WERI-Rb-1 (cell line): ENCODE measurements around the gene TSEN54.

Experiments
- DNase-seq: peaks from one replicate; pipeline ENCODE4 v3.0.0-alpha.2; 2020
- H3K27ac ChIP-seq: fragments of 250-450 bp; sonication (Bioruptor Pico); 2 replicates; pipeline ENCODE4 v1.5.1; 2020; ENCODE audit warnings: mild to moderate bottlenecking, moderate library complexity
- H3K27me3 ChIP-seq: fragments of 250-450 bp; sonication (Bioruptor Pico); 2 replicates; pipeline ENCODE4 v1.5.1; 2021; ENCODE audit warnings: mild to moderate bottlenecking, low read depth, moderate library complexity; ENCODE audit not compliant: insufficient read depth, severe bottlenecking
- H3K36me3 ChIP-seq: fragments of 250-450 bp; sonication (Bioruptor Pico); 2 replicates; pipeline ENCODE4 v1.5.1; 2020; ENCODE audit warnings: mild to moderate bottlenecking, moderate library complexity
- H3K4me3 ChIP-seq: 2 replicates; pipeline ENCODE4 v1.5.1; 2011; ENCODE audit warnings: low read depth, mild to moderate bottlenecking, control low read depth, low read length
- H3K9me3 ChIP-seq: fragments of 250-450 bp; sonication (Bioruptor Pico); 2 replicates; pipeline ENCODE4 v1.5.1; 2021; ENCODE audit warnings: mild to moderate bottlenecking, moderate library complexity; ENCODE audit not compliant: severe bottlenecking
- TF ChIP-seq, protein P1 (sequence below): IDR thresholded peaks from 2 replicates; pipeline ENCODE4 v1.5.1; 2011; ENCODE audit warnings: low read depth, mild to moderate bottlenecking, control low read depth, inconsistent platforms, low read length

The TSEN54 gene

DNA sequence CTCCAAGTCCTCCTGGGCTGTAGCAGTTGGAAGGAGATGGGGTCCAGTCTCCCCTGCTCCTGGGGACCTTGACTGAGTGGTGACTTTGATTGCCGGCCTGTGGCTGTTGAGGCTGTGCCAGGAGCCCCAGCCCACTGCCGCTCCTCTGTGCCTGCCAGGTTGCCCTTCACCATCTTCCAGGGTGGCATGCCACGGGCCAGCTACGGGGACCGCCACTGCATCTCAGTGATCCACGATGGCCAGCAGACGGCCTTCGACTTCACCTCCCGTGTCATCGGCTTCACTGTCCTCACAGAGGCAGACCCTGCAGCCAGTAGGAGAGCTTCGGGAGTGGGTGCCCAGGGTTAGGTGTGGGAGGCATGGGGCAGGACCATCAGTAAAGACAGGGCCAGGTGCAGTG is 47.9 kb downstream of the TSEN54 start:
- Histone ChIP-seq H3K27ac (no peak overlapping the region), H3K9me3 (no peaks in the 10 kb centered on the region), H3K27me3 (no peaks in the 10 kb centered on the region), H3K4me3 (no peak overlapping the region), H3K36me3 (peaks cover 96% of the 10 kb centered on the region)
- no peak for DNase-seq
- TF ChIP-seq, protein P1, sequence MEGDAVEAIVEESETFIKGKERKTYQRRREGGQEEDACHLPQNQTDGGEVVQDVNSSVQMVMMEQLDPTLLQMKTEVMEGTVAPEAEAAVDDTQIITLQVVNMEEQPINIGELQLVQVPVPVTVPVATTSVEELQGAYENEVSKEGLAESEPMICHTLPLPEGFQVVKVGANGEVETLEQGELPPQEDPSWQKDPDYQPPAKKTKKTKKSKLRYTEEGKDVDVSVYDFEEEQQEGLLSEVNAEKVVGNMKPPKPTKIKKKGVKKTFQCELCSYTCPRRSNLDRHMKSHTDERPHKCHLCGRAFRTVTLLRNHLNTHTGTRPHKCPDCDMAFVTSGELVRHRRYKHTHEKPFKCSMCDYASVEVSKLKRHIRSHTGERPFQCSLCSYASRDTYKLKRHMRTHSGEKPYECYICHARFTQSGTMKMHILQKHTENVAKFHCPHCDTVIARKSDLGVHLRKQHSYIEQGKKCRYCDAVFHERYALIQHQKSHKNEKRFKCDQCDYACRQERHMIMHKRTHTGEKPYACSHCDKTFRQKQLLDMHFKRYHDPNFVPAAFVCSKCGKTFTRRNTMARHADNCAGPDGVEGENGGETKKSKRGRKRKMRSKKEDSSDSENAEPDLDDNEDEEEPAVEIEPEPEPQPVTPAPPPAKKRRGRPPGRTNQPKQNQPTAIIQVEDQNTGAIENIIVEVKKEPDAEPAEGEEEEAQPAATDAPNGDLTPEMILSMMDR: no peak

DNA sequence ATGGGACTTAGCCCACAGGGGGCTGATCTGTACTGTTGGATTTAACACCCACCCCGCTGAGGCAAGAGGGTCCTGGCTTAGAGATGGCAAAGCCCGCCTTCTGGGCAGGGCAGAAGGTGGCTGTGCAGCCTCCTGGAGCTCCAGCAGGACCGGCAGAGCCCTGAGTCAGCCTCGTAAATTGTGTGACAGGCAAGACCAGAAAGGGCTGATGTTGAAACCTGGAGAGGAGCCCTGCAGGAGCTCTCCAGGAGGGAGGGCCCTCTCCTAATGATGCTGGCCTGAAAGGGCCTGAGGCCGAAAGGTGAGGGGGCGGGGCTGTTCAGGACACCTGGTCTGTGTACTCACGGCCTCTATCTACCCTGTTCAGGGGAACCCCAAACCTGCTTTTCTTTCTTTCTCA is 48.7 kb downstream of the TSEN54 start:
- no peaks in the 10 kb centered on the region for H3K27me3 ChIP-seq
- TF ChIP-seq, protein P1: no peak
- H3K27ac ChIP-seq: no peak overlapping the region
- no peak for DNase-seq
- peaks cover 96% of the 10 kb centered on the region for H3K36me3 ChIP-seq
- H3K9me3 ChIP-seq: no peaks in the 10 kb centered on the region
- no peak overlapping the region for H3K4me3 ChIP-seq

- no peak for DNase-seq
- no peaks in the 10 kb centered on the region for H3K9me3 ChIP-seq
- H3K36me3 ChIP-seq: peaks cover 99% of the 10 kb centered on the region
- H3K27ac ChIP-seq: no peak overlapping the region
- no peak overlapping the region for H3K4me3 ChIP-seq
- H3K27me3 ChIP-seq: no peaks in the 10 kb centered on the region
- TF ChIP-seq, protein P1: no peak
Measured at GRCh38 chr17:75565618-75566017, 49.3 kb downstream of the TSEN54 start.

DNA sequence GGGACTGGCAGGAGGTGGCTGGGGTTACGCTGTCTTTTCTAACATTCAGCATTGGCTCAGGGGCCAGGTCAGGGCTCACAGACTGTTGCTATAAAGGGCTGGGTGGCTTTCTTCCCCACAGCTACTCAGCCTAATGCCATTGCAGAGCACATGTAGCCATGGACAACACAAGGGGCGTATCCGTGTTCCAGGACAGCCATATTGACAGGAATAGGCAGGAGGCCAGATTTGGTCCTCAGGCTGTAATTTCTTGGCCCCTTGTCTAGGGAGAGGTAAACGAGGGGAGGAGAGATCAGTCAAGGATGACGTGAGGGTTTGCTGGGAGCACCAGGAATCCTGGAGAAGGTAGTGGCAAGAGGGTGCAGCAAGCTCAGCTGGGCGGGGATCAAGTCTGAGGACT is 50.1 kb downstream of the TSEN54 start:
- no peak for DNase-seq
- Histone ChIP-seq H3K9me3 (no peaks in the 10 kb centered on the region), H3K4me3 (no peak overlapping the region), H3K36me3 (peaks cover 98% of the 10 kb centered on the region), H3K27me3 (no peaks in the 10 kb centered on the region), H3K27ac (no peak overlapping the region)
- TF ChIP-seq, protein P1: no peak

DNA sequence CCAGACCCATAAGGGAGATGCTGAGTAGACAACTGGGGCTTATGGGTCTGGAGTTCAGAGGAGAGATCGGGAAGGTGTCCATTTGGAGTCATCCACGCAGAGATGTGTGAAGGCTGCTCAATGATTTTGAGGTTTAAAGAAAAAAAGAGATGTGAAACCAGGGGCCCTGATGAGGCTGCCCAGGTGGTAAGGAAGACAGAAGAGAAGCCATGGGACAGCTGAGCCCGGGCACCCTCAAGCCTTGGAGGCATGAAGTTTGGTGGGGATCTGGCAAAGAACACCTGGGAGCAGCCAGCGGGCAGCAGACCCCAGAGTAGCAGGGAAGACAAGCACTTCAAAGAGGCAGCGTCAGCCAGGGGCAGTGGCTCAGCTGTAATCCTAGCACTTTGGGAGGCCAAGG is 50.5 kb downstream of the TSEN54 start:
- DNase-seq: no peak
- no peaks in the 10 kb centered on the region for H3K9me3 ChIP-seq
- TF ChIP-seq, protein P1: no peak
- H3K36me3 ChIP-seq: peaks cover 98% of the 10 kb centered on the region
- no peak overlapping the region for H3K27ac ChIP-seq
- no peak overlapping the region for H3K4me3 ChIP-seq
- no peaks in the 10 kb centered on the region for H3K27me3 ChIP-seq
